D721Med (cell line): ENCODE results near the gene PAQR5.

Source experiments
- DNase-seq: peaks from one replicate; pipeline ENCODE4 v3.0.0; 2011; ENCODE audit warnings: low spot score; ENCODE audit not compliant: insufficient read length
- FAIRE-seq: peaks from 2 replicates; lab custom pipeline; 2011; peaks lifted over from hg19 to GRCh38; lab: Jason Lieb, UNC
- CTCF ChIP-seq: IDR thresholded peaks from 2 replicates; pipeline ENCODE4 v1.5.1; 2012; ENCODE audit warnings: mild to moderate bottlenecking, control low read depth; ENCODE audit not compliant: insufficient read depth; ENCODE audit errors: missing control alignments

The PAQR5 gene

DNA sequence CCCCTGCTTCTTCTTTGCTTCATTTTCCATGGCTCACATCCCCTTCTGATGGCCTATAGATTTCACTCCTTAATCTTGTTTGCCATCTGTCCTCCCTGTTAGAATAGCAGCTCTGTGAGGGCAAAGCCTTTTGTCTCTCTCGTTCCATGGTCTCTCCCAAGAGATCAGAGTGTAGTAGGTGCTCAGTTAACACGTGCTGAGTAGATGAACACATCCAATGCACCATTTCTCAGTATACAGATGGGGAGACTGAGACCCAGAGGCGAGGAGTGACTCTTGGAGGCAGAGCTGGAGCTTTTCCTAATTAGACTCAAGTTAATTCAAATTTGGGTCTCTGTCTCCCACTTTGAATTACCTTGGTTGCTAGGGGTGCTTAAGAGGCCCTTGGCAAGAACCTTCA, 4.2 kb downstream of the PAQR5 start:
- no peak for TF ChIP-seq CTCF
- FAIRE-seq (no peak), DNase-seq (no peak)

- DNase-seq = no peak
- no peak for FAIRE-seq
- peak; percentile 23 for TF ChIP-seq CTCF
Measured at GRCh38 chr15:69303337-69304181, 4.8 kb downstream of the PAQR5 start.

DNA sequence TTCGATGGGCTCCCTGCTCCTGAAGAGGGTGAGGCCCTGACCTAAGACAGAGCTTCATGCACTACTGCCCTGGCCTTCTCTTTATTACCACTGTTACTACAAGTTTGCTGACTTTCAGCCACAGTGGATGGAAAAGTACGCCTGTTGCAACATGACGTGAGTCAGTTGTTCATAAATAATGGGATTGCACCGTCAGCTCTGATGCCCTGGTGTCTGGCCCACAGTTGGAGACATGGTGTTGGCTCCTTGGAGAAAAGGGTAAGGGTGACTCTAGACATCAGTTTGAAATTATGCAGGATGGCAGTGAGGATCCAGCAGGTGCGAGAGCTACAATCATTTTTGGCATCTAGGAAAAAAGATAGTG, 5.5 kb downstream of the PAQR5 start:
- DNase-seq (no peak), FAIRE-seq (no peak)
- no peak for TF ChIP-seq CTCF

- no peak for TF ChIP-seq CTCF
- DNase-seq (no peak), FAIRE-seq (no peak)
Measured at GRCh38 chr15:69305204-69305931, 6.7 kb downstream of the PAQR5 start.

DNA sequence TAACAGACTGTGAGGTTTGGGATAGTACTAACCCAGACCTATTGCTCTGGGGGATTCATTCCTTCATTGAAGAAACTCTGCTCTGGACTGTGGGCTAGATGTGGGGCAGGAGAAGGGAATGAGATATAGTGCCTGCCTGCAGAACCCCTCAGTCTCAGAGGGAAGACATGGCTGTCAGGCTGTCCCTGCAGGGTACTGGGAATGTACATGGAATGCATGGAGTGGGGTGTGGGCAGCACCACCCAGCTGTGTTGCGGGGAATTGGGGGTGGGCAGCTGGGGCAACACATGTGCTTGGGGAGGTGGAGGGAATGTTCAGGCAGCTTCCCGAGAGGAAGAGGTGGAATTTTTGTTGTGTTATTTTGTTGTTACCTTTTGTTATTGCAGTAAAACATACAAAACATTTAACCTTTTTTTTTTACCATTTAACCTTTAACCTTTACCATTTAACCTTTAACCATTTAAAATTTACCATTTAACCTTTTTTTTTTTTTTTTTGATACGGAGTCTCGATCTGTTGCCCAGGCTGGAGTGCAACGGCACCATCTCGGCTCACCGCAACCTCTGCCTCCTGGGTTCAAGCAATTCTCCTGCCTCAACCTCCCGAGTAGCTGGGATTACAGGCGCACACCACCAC, 7.3 kb downstream of the PAQR5 start:
- no peak for TF ChIP-seq CTCF
- DNase-seq = no peak
- FAIRE-seq = no peak

DNA sequence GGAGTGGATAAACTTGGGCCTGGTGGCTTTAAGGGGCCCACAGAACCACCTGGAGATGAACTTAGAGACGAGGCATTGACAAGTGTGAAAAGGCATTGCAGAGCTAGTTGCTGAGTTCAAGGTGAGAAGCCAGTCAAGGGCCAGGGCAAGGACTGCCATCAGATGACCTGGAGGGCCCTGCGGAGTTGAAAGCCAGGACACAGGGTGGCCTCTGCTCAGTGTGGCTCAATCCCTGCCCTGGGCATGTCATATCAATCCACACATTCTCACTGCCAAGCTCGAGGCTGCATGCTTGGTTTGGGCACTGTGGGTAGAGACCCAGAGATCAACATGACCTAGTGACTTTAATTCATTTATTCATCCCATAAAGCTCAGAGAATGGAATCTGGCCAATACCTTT, 9.2 kb downstream of the PAQR5 start:
- no peak for TF ChIP-seq CTCF
- FAIRE-seq = no peak
- no peak for DNase-seq
